ENCODE results near the gene SLC45A3.

Gene SLC45A3

DNA sequence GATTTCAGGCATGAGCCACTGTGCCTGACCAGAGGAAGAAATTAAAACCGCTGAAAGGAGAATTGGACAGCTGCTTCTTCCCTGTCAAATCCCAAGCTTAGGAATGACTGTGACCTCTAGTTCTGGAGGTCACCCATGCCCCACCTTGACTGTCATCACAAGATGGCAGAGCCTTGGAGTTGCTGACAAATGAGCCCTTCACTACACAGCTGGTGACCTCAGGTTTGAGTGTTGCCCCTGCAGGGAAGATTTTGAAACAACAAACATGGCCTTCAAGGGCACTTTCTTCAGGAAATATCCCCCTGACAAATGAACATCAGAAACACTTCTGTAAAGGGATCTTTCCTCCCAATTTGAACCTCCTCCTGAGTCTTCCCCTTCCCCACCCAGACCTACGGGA, 6.9 kb upstream of the SLC45A3 start:
- TF ChIP-seq, protein P1, sequence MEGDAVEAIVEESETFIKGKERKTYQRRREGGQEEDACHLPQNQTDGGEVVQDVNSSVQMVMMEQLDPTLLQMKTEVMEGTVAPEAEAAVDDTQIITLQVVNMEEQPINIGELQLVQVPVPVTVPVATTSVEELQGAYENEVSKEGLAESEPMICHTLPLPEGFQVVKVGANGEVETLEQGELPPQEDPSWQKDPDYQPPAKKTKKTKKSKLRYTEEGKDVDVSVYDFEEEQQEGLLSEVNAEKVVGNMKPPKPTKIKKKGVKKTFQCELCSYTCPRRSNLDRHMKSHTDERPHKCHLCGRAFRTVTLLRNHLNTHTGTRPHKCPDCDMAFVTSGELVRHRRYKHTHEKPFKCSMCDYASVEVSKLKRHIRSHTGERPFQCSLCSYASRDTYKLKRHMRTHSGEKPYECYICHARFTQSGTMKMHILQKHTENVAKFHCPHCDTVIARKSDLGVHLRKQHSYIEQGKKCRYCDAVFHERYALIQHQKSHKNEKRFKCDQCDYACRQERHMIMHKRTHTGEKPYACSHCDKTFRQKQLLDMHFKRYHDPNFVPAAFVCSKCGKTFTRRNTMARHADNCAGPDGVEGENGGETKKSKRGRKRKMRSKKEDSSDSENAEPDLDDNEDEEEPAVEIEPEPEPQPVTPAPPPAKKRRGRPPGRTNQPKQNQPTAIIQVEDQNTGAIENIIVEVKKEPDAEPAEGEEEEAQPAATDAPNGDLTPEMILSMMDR (IDR thresholded peaks at IDR 0.05; ENCODE audit: low read depth, low read length): no peak
- DNase-seq: no peak
- no peak overlapping the region for H3K4me3 ChIP-seq (ENCODE audit: low read depth, low read length)

DNA sequence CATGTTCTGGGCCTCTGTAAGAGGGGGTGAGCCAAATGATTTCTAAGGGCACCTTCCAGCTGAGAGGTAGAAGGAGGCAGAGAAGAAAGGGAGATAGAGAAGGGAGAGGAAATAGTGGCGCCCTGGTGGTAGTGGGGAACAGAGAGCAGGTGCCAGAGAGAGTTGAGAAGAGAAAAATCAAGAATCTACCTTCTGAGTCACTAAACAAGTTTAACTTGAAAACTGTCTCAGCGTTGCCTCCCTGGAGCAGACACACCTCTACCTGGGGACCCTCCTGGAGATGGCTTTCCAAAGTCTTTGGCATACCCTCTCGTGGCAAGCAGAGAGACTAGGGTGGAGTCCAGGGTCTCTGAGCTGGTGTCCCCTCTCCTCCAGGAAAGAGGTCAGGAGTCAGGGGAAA, 1.1 kb upstream of the SLC45A3 start:
- no peaks in the 10 kb centered on the region for H3K36me3 ChIP-seq
- TF ChIP-seq, protein P1 (IDR thresholded peaks at IDR 0.05; ENCODE audit: low read depth, low read length): no peak
- no peaks in the 10 kb centered on the region for H3K4me1 ChIP-seq
- H3K4me3 ChIP-seq (ENCODE audit: low read depth, low read length): no peak overlapping the region
- peaks cover 7% of the 10 kb centered on the region; the same call in 1 of the 2 replicates for H3K27me3 ChIP-seq
- DNase-seq: no peak
- no peaks in the 10 kb centered on the region for H3K9me3 ChIP-seq

More for the DNA sequence above, 6.9 kb upstream of the SLC45A3 start:
- Histone ChIP-seq H3K36me3 (no peaks in the 10 kb centered on the region), H3K9me3 (no peaks in the 10 kb centered on the region), H3K27me3 (no peaks in the 10 kb centered on the region), H3K4me1 (no peaks in the 10 kb centered on the region)

DNA sequence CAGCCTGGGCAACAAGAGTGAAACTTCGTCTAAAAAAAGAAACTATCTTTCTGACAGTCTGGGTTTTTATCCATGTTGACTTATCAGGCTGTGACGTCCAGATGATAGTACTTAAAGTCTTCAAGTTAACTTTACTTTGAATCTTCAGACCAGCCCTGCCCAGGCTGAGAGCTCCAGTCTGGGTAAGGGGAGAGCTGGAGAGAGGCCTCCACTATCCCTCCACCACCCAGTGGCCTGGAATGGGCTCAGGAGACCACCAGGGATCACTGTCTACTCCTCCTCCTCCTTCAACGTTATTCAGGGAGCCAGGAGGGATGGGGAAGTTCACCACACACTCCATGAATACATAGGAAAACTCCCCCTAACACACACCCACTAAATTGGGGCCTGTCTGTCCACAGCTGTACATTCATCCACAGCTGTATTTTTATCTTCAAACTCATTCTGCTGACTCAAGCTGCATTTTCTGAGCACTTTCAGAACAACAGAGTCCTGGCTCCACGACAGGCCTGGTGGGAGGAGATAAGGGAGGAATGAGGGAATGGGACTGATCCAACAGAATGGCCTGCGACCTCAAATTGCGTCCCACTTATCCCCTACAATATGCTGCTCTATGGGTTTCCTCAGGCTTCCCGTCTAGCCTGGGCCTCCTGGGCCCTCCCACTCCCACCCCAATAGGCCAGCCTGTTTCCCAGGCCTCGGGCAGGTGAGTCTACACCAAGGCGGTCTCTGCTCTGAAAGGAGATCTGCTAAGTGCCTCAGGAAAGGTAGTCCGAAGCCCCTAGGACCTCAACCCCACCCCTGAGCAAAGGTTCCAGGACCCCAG, 1.8 kb downstream of the SLC45A3 start:
- H3K27me3 ChIP-seq: peaks cover 7% of the 10 kb centered on the region; the same call in 1 of the 2 replicates
- no peaks in the 10 kb centered on the region for H3K9me3 ChIP-seq
- TF ChIP-seq, protein P1 (IDR thresholded peaks at IDR 0.05; ENCODE audit: low read depth, low read length): no peak
- no peak for DNase-seq
- no peaks in the 10 kb centered on the region for H3K36me3 ChIP-seq
- H3K4me3 ChIP-seq (ENCODE audit: low read depth, low read length): no peak overlapping the region
- H3K4me1 ChIP-seq: no peaks in the 10 kb centered on the region

DNA sequence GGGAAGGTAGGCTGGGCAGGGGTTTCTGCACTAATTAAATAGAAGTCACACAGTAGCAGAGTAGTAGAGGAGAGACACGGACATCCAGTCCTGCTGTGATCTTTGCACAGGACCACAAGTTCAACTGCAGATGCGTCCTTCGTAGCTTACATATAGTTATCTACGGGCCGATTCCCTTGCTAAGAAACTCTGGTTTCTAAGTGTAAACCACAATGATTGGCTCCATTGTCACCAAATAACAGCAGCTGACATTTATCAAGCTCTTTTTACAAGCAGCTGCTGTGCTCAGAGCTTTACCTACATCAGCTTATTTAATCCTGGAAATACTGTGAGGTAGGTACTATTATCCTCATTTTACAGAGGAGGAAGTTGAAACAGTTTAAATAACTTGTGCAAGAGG, 3.1 kb downstream of the SLC45A3 start:
- no peaks in the 10 kb centered on the region for H3K9me3 ChIP-seq
- DNase-seq: no peak
- no peaks in the 10 kb centered on the region for H3K4me1 ChIP-seq
- H3K27me3 ChIP-seq: peaks cover 7% of the 10 kb centered on the region; the same call in 1 of the 2 replicates
- no peaks in the 10 kb centered on the region for H3K36me3 ChIP-seq
- H3K4me3 ChIP-seq (ENCODE audit: low read depth, low read length): no peak overlapping the region
- TF ChIP-seq, protein P1 (IDR thresholded peaks at IDR 0.05; ENCODE audit: low read depth, low read length): no peak

DNA sequence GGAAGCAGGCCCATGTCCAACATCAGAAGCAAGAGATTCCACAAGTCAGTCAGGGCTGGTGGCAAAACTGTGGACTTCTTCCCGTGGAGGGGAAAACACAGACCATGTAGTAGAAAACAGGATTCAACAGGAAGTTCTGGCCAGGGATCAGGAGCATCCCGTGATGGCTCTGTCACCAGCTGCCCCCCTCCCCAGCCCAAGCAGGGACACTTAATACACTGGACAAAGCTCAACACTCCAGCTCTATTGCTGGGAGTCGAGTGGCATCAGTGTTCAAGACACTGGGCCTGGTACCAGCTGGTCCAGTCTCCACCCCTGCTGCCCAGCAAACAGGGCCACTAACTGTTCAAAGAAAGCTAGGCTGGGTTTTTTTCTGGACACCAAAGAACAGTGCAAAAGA, 3.7 kb downstream of the SLC45A3 start:
- Histone ChIP-seq H3K36me3 (no peaks in the 10 kb centered on the region), H3K9me3 (no peaks in the 10 kb centered on the region), H3K4me1 (no peaks in the 10 kb centered on the region), H3K27me3 (peaks cover 7% of the 10 kb centered on the region; the same call in 1 of the 2 replicates), H3K4me3 (ENCODE audit: low read depth, low read length) (no peak overlapping the region)
- TF ChIP-seq, protein P1 (IDR thresholded peaks at IDR 0.05; ENCODE audit: low read depth, low read length): no peak
- no peak for DNase-seq

DNA sequence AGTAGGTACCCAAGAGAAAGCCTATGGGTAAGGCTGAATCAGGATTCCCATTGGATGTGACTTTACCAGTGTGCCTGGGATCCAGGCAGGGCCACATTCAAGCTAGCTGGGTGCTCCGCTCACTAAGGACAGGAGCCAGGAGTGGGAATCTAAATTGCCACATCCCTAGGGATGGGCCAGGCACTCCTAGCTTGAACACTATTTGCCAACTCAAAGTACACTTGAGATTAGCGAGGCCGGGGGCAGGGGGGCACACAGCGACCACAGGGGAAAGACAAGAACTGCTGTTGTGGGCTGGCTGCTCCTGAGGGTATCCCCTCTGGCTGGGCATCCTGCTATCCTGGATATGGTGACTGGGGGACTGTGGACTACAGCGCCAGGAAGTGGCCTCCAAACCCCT, 4.3 kb downstream of the SLC45A3 start:
- no peaks in the 10 kb centered on the region for H3K4me1 ChIP-seq
- no peaks in the 10 kb centered on the region for H3K36me3 ChIP-seq
- TF ChIP-seq, protein P1 (IDR thresholded peaks at IDR 0.05; ENCODE audit: low read depth, low read length): no peak
- H3K27me3 ChIP-seq: peaks cover 7% of the 10 kb centered on the region; the same call in 1 of the 2 replicates
- no peak for DNase-seq
- no peaks in the 10 kb centered on the region for H3K9me3 ChIP-seq
- H3K4me3 ChIP-seq (ENCODE audit: low read depth, low read length): no peak overlapping the region

Measured in BE2C (cell line).